Left colon (tissue), 2 donors: ENCODE data around the gene AKNA. TPM values are rescaled to one million over a fixed set of nuclear protein-coding genes. Genes with fewer than 3 reads are reported as not detected.
A peak's percentile ranks its signal among the peaks of the same experiment; 100 is the strongest.
"Not testable (repeated sequence)": the region's sequence is repeated elsewhere in the genome, so short reads cannot be mapped to it uniquely, and the experiment has no call there.

Source experiments
- ATAC-seq: fragments of 200-7000 bp; cut with Tn5 transposase; one replicate; pipeline ENCODE4 v1.9.1; 2020; ENCODE audit warnings: mild to moderate bottlenecking, moderate library complexity
- DNase-seq, 2 donors: peaks; one replicate each; pipeline ENCODE4 v3.0.0-alpha.2; 2020
- intact Hi-C, 2 donors: fragments of 100-400 bp; cut with DNase I in 1 of 2; cut with micrococcal nuclease in 1 of 2; formaldehyde crosslinking; loops; one replicate each; pipeline versions ENCODE4 v1.11.2 to v1.14.0; 2022; cut with DNase I, micrococcal nuclease
- total RNA-seq, 2 donors: library from RNA; stranded (reverse); fragmentation: NEBNext Ultra II Directional; extraction: Animal tissue kit (Norgen Biotek cat#: 25700); gene quantifications; one replicate each; pipeline ENCODE4 v1.2.1, GENCODE V29; 2021
- donor health status: DM: no; HTN: no; CAD: no.
- donor health status: DM: yes; HTN: yes; CAD: no.

Gene AKNA
- total RNA-seq, 2 donors from 2014 or later = 32.4 to 35.9 TPM

DNA sequence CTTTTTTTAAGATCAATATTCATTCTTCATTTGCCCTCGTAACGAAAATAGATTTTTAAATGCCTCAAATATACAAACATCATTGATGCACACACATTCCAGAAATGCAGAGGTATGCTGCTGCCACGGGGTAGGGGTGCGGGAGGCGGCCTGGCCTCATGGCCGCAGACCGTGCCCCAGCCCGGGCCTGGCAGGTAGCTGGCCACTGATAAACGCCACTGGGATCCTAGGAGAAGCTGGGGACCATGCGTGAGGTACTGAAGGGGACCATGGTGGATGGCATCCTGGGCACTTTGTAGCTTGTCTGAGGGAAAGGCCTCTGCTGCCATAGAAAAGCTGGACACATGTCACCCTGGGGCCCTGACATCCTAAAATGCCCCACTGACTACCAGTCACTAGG lies 51.6 kb downstream of the AKNA start:
- intact Hi-C loops = no loop called here
- no peak for DNase-seq
- ATAC-seq = no peak

DNA sequence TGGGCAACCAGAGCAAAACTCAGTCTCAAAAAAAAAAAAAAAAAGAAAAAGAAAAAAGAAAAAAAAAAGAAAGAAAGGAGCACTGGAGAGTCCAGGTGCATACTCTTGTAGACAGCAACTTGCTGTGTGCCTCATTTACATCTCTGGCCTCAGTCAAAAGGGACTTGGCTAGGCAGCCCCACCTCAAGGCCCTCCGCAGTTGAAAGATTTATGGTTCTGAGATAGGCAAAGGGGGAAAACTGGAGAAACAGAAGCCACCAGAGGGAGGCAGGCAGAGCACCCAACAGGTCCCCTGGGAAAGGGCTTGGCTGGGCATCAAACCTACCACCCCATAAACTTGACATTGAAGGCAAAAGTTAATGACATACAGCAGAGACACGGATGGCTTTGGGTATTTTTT lies 52.0 kb downstream of the AKNA start:
- no peak for ATAC-seq
- intact Hi-C loops = no loop called here
- DNase-seq = no peak

DNA sequence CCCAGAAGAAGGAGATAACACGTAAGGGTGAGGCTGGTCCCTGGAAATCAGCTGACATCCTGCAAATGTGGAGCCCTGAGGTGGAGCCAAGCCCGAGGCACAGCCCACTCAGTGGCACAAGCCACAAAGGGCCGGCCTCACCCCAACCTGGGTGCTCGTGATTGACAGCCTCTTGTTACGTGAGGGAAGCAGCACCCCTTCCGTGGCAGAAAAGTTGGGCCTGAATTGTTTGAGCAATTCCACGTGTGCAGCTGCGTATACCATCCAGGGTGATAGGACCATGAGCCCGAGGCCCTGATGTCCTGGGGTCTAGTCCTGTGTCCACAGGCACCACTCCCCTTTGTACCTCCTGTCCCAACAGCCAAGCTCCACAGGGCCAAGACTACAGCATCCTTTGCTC lies 53.3 kb downstream of the AKNA start:
- DNase-seq (no peak), ATAC-seq (no peak)
- intact Hi-C loops = no loop called here

DNA sequence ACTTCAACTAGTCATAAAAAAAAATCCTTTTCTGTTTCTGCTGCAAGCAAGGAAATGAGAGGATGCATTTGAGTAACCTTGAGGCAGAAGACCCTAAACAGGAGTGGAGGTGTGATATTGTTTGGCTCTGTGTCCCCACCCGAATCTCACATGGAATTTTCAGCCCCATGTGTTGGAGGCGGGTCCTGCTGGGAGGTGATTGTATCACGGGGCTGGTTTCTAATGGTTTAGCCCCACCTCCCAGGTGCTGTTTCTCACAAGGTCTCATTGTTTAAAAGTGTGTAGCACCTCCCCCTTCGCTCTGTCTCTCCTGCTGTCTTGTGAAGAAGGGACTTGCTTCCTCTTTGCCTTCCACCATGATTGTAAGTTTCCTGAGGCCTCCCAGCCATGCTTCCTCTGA lies 54.1 kb downstream of the AKNA start:
- ATAC-seq, intact Hi-C loops, DNase-seq: not testable (repeated sequence)

DNA sequence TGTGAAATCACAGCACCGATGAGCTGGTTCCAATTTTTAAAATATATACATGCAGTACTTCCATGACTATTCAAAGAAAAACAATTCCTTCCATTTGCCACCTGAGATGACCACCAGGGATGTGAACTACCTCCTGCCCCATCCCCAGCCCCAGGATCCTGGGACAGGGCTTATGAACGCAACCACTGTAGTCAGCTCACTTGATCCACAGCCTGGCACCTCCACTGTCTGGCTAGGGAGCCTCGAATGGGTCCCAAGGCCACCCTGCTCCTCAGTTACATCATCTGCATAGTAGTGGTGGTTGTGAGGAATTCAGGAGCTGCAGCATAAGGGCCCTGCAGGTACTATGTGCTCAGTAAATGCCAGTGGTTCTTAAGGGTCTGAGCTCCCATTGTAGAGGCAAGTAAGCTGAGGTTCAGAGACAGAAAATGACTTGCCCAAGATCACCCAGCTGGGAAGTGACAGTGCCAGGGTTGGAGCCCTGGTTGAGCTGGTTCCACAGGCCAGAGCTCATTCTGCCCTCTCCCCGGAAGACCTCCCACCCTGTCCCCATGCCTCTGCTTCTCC lies 55.2 kb downstream of the AKNA start:
- peak; percentile 7 for ATAC-seq
- DNase-seq, intact Hi-C loops: not testable (repeated sequence)

DNA sequence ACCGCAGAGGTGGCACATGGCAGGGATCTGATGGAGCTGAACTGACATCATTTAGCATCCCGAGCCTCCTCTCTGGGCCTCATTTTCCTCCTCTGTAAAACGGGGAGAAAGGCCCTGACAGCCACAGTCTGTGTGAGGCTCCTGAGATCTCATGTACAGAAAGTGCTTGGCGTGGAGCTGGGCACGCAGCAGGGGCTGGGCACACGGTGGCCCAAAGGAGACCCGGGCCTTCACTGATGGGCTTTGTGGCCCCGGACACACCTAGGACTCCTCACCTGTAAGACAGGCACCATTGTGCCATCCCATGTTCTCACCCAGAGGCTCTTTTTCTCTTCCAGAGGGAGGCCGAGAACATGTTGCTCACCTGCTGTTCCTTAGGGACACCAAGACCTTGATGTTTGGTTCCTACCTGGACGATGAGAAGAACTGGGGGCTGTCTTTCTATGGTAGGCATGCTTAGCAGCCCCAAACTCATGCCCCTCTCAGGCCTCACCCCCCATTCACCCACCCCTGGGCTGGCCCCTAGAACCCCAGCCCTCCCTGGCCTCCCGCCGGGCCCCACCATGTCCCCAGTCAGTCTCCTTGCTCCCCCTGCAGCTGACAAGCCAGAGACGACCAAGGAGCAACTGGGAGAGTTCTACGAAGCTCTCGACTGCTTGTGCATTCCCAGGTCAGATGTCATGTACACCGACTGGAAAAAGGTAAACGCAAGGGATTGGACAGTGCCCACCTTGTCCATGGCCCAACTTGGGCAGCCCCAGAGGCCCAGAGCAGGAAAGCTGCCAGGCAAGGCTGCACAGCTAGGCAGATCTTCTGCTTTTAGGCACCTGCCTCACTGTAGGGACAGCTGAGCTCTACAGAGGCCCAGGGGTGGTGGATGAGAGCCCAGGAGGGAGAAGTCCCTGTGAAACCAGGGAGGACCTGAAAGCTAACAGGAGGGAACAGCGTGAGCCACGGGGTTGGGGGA lies 56.3 kb downstream of the AKNA start:
- ATAC-seq, DNase-seq, intact Hi-C loops: not testable (repeated sequence)

DNA sequence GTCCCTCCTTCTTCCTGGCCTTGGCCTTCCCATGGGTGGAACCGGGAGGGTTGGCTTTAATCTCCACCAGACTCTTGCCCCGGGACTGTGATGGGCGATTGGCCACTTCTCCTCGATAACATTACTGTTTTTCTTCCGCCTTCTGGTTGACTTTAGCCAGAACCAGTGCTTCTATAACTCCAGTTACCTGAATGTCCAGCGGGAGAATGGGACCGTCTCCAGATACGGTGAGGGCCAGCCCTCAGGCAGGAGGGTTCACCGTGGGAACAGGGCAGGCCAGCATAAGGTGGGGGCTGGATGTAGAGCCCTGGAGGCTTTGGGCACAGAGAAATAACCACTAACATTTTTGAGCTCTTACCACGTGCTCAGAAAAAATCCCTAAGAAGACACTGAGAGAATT lies 57.1 kb downstream of the AKNA start:
- ATAC-seq (no peak), DNase-seq (no peak)
- intact Hi-C loops = no loop called here

DNA sequence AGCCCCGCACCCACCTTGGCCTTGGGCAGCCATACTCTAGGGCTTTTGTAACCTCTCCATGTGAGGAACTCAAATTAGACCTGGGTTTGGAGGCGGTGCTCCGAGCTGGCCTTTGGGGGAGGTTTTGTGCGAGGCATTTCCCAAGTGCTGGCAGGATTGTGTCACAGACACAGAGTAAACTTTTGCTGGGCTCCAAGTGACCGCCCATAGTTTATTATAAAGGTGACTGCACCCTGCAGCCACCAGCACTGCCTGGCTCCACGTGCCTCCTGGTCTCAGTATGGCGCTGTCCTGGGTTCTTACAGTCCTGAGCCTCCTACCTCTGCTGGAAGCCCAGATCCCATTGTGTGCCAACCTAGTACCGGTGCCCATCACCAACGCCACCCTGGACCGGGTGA lies 58.2 kb downstream of the AKNA start, which contains the start of gene ORM2:
Gene ORM2 (plus strand): TSS at position 245 of the 398 bp plus-strand sequence. CDS start 36 bp downstream, at position 281.
- ATAC-seq, intact Hi-C loops, DNase-seq: not testable (repeated sequence)

DNA sequence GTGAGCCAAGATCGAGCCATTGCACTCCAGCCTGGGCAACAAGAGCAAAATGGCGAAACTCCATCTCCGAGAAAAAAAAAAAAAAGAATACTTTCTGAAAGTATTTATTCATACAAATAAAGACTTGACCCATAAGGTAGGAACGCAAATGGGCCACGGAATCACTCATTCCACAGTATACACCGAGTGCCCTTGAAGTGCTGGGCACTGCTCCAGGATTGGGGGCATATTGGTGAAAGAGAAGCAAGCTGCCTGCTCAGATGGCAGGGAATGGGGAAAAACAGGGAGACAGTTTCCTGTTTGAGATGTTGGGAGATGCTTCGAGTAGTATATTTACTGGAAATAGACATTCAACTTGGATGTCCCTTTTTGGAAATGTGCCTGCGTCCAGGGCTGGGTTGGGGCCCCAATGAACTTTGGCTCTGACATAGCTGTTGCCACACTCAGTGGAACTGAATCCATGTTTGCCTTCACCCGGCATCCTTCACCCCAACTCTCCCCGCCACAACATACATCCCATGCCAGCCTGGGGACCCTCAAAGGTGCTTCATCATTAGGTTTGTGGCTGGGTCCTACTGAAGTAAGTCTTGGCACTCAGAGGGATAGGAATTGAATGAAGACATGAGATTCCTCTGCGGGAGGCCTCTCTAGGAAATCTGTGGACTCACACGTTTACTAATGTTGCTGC lies 58.7 kb downstream of the AKNA start:
- intact Hi-C loops, ATAC-seq, DNase-seq: not testable (repeated sequence)

DNA sequence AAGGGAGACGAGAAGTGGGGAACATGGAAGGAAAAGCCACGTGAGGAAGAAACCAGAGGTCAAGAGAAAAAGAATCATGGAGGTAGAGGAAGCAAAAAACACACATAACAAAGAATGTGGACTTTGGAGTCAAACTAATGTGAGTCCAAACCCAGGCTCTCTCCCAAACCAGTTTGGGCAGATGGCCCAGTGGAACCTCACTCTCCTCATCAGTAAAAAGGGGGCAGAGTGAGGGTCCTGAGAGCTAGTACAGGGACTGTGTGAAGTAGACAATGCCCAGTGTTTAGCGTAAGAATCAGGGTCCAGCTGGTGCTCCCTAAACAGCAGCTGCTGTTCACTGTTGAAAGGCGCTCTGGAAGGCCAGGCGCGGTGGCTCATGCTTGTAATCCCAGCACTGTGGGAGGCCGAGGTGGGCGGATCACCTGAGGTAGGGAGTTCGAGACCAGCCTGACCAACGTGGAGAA lies 59.4 kb downstream of the AKNA start:
- ATAC-seq = peak; percentile 28
- DNase-seq, intact Hi-C loops: not testable (repeated sequence)

DNA sequence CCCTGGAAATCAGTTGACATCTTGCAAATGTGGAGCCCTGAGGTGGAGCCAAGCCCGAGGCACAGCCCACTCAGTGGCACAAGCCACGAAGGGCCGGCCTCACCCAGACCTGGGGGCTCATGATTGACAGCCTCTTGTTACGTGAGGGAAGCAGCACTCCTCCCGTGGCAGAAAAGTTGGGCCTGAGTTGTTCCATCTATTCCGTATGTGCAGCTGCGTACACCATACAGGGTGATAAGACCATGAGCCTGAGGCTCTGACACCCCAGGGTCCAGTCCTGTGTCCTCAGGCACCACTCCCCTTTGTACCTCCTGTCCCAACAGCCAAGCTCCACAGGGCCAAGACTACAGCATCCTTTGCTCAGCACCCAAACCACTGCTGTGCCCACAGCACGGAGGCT lies 60.0 kb downstream of the AKNA start:
- intact Hi-C loops = no loop called here
- ATAC-seq (no peak), DNase-seq (no peak)

DNA sequence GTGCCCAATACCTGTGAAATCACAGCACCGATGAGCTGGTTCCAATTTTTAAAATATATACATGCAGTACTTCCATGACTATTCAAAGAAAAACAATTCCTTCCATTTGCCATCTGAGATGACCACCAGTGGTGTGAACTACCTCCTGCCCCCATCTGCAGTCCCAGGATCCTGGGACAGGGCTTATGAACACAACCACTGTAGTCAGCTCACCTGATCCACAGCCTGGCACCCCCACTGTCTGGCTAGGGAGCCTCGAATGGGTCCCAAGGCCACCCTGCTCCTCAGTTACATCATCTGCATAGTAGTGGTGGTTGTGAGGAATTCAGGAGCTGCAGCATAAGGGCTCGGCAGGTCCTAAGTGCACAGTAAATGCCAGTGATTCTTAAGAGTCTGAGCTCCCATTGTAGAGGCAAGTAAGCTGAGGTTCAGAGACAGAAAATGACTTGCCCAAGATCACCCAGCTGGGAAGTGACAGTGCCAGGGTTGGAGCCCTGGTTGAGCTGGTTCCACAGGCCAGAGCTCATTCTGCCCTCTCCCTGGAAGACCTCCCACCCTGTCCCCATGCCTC lies 62.0 kb downstream of the AKNA start:
- DNase-seq, intact Hi-C loops, ATAC-seq: not testable (repeated sequence)

DNA sequence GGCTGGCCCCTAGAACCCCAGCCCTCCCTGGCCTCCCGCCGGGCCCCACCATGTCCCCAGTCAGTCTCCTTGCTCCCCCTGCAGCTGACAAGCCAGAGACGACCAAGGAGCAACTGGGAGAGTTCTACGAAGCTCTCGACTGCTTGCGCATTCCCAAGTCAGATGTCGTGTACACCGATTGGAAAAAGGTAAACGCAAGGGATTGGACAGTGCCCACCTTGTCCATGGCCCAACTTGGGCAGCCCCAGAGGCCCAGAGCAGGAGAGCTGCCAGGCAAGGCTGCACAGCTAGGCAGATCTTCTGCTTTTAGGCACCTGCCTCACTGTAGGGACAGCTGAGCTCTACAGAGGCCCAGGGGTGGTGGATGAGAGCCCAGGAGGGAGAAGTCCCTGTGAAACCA lies 62.8 kb downstream of the AKNA start:
- DNase-seq, ATAC-seq, intact Hi-C loops: not testable (repeated sequence)

DNA sequence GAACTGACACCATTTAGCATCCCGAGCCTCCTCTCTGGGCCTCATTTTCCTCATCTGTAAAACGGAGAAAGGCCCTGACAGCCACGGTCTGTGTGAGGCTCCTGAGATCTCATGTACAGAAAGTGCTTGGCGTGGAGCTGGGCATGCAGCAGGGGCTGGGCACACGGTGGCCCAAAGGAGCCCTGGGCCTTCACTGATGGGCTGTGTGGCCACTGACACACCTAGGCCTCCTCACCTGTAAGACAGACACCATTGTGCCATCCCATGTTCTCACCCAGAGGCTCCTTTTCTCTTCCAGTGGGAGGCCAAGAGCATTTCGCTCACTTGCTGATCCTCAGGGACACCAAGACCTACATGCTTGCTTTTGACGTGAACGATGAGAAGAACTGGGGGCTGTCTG lies 63.3 kb downstream of the AKNA start:
- ATAC-seq = no peak
- no peak for DNase-seq
- intact Hi-C loops = no loop called here

DNA sequence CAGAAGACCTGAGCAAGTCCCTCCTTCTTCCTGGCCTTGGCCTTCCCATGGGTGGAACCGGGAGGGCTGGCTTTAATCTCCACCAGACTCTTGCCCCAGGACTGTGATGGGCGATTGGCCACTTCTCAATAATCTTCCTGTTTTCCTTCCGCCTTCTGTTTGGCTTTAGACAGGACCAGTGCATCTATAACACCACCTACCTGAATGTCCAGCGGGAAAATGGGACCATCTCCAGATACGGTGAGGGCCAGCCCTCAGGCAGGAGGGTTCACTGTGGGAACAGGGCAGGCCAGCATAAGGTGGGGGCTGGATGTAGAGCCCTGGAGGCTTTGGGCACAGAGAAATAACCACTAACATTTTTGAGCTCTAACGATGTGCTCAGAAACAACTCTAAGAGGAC lies 63.9 kb downstream of the AKNA start:
- DNase-seq, ATAC-seq, intact Hi-C loops: not testable (repeated sequence)

DNA sequence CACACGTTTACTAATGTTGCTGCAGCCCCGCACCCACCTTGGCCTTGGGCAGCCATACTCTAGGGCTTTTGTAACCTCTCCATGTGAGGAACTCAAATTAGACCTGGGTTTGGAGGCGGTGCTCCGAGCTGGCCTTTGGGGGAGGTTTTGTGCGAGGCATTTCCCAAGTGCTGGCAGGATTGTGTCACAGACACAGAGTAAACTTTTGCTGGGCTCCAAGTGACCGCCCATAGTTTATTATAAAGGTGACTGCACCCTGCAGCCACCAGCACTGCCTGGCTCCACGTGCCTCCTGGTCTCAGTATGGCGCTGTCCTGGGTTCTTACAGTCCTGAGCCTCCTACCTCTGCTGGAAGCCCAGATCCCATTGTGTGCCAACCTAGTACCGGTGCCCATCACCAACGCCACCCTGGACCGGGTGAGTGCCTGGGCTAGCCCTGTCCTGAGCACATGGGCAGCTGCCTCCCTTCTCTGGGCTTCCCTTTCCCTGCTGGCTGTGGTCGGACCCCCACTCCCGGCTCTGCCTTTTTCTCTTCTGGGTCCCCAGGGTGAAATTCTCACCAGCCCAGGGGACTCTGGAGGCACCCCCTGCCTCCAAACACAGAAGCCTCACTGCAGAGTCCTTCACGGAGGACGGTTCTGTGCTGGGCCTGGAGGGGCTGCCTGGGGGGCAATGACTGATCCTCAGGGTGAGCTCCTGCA lies 64.8 kb downstream of the AKNA start, which contains the start of gene ORM1:
Gene ORM1 (plus strand): TSS at position 268 of the 701 bp plus-strand sequence. CDS start 36 bp downstream, at position 304.
- DNase-seq, intact Hi-C loops: not testable (repeated sequence)
- peak; percentile 13 for ATAC-seq

DNA sequence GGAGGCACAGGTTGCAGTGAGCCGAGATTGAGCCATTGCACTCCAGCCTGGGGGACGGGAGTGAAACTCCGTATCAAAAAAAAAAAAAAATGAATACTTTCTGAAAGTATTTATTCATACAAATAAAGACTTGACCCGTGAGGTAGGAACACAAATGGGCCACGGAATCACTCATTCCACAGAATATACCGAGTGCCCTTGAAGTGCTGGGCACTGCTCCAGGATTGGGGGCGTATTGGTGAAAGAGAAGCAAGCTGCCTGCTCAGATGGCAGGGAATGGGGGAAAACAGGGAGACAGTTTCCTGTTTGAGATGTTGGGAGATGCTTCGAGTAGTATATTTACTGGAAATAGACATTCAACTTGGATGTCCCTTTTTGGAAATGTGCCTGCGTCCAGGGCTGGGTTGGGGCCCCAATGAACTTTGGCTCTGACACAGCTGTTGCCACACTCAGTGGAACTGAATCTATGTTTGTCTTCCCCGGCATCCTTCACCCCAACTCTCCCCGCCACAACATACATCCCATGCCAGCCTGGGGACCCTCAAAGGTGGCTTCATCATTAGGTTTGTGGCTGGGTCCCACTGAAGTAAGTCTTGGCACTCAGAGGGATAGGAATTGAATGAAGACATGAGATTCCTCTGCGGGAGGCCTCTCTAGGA lies 65.5 kb downstream of the AKNA start:
- intact Hi-C loops, ATAC-seq: not testable (repeated sequence)
- peak in 1 of 2 donors; percentile 15 for DNase-seq

DNA sequence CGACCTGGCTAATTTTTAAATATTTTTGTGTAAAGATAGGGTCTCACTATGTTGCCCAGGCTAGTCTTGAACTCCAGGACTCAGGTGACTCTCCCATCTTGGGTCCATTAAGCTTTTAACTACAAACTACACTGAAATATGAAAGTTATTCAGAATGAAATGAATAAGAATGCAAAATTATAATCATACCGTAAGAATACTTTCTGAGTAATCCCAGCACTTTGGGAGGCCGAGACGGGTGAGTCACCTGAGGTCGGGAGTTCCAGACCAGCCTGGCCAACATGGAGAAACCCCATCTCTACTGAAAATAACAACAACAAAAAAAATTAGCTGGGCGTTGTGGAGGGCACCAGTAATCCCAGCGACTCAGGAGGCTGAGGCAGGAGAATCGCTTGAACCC lies 66.0 kb downstream of the AKNA start:
- DNase-seq (peak in 1 of 2 donors; percentile 0), ATAC-seq (no peak)
- intact Hi-C loops = no loop called here
